ENCODE results near the gene ABCA4.

Gene ABCA4

GRCh38 chr1:94110946-94111740 is 9.8 kb downstream of the ABCA4 start:
- H3K36me3 ChIP-seq (replicated peaks): no peaks in the 10 kb centered on the region
- no peak overlapping the region for H3K27ac ChIP-seq
- H3K4me3 ChIP-seq (ENCODE audit: low read depth, low read length): no peak overlapping the region
- in situ Hi-C loops (cut with HindIII; ENCODE audit: low pct_ligation_motif_present, low sequenced_read_pairs): no loop called here
- TF ChIP-seq, protein P1, sequence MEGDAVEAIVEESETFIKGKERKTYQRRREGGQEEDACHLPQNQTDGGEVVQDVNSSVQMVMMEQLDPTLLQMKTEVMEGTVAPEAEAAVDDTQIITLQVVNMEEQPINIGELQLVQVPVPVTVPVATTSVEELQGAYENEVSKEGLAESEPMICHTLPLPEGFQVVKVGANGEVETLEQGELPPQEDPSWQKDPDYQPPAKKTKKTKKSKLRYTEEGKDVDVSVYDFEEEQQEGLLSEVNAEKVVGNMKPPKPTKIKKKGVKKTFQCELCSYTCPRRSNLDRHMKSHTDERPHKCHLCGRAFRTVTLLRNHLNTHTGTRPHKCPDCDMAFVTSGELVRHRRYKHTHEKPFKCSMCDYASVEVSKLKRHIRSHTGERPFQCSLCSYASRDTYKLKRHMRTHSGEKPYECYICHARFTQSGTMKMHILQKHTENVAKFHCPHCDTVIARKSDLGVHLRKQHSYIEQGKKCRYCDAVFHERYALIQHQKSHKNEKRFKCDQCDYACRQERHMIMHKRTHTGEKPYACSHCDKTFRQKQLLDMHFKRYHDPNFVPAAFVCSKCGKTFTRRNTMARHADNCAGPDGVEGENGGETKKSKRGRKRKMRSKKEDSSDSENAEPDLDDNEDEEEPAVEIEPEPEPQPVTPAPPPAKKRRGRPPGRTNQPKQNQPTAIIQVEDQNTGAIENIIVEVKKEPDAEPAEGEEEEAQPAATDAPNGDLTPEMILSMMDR (IDR thresholded peaks at IDR 0.05; ENCODE audit: low read depth, low read length, missing control alignments): no peak
- no peak for DNase-seq
- H3K27me3 ChIP-seq (replicated peaks): no peaks in the 10 kb centered on the region

- H3K27me3 ChIP-seq (replicated peaks): no peaks in the 10 kb centered on the region
- no peak overlapping the region for H3K27ac ChIP-seq
- in situ Hi-C loops (cut with HindIII; ENCODE audit: low pct_ligation_motif_present, low sequenced_read_pairs): no loop called here
- TF ChIP-seq, protein P1 (IDR thresholded peaks at IDR 0.05; ENCODE audit: low read depth, low read length, missing control alignments): no peak
- DNase-seq: no peak
- H3K36me3 ChIP-seq (replicated peaks): no peaks in the 10 kb centered on the region
- H3K4me3 ChIP-seq (ENCODE audit: low read depth, low read length): no peak overlapping the region
Measured at GRCh38 chr1:94110021-94110761, 10.8 kb downstream of the ABCA4 start.

GRCh38 chr1:94109478-94109877 is 11.5 kb downstream of the ABCA4 start:
- TF ChIP-seq, protein P1 (IDR thresholded peaks at IDR 0.05; ENCODE audit: low read depth, low read length, missing control alignments): no peak
- no peak for DNase-seq
- in situ Hi-C loops (cut with HindIII; ENCODE audit: low pct_ligation_motif_present, low sequenced_read_pairs): no loop called here
- H3K27ac ChIP-seq: no peak overlapping the region
- H3K4me3 ChIP-seq (ENCODE audit: low read depth, low read length): no peak overlapping the region
- no peaks in the 10 kb centered on the region for H3K36me3 ChIP-seq (replicated peaks)
- H3K27me3 ChIP-seq (replicated peaks): no peaks in the 10 kb centered on the region

DNA sequence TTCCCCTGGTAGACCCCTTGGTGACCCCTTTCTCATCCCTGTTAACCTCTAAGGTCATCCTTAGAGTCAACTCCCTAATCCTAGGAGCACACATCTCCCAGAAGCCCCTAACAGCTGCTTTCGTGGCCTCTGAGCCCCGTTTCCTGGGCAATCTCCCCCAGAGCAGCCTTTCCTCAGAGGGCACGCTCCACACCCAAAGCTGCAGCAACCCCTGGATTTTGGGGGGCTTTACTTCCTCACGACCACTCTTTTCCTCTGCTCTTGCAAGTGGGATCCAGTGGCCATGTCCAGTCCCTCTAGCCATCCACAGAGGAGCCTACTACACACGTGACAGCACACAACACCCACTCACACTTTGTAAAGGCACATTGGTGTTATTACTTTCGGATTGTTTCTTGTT is 13.8 kb downstream of the ABCA4 start:
- no peaks in the 10 kb centered on the region for H3K27me3 ChIP-seq (replicated peaks)
- H3K36me3 ChIP-seq (replicated peaks): no peaks in the 10 kb centered on the region
- in situ Hi-C loops (cut with HindIII; ENCODE audit: low pct_ligation_motif_present, low sequenced_read_pairs): no loop called here
- no peak overlapping the region for H3K27ac ChIP-seq
- H3K4me3 ChIP-seq (ENCODE audit: low read depth, low read length): no peak overlapping the region
- TF ChIP-seq, protein P1 (IDR thresholded peaks at IDR 0.05; ENCODE audit: low read depth, low read length, missing control alignments): no peak
- no peak for DNase-seq

DNA sequence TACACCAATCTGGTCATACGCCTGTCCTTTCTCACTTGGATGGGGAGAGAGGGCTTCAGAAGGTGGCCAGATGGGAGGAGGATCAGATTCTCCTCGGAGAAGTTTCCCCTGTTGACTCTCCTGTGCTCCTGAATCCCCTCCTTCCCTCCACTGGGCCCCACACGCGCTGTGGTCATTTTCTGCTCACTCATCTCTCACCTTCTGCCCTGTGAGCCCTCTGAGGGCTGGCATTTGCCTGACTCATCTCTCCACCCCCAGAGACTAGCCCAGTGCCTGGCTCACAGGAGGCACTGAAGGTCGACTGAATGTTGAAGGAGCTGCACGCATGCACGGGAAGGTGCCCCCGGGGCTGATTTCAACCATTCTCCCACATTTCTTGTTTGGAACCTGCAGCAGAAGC is 14.2 kb downstream of the ABCA4 start:
- in situ Hi-C loops (cut with HindIII; ENCODE audit: low pct_ligation_motif_present, low sequenced_read_pairs): no loop called here
- no peak overlapping the region for H3K4me3 ChIP-seq (ENCODE audit: low read depth, low read length)
- no peak for DNase-seq
- no peaks in the 10 kb centered on the region for H3K36me3 ChIP-seq (replicated peaks)
- TF ChIP-seq, protein P1 (IDR thresholded peaks at IDR 0.05; ENCODE audit: low read depth, low read length, missing control alignments): no peak
- no peaks in the 10 kb centered on the region for H3K27me3 ChIP-seq (replicated peaks)
- H3K27ac ChIP-seq: no peak overlapping the region
